Ovary (tissue), 3 donors: ENCODE measurements around the gene ETV4.

Experiments
- POLR2A ChIP-seq: fragments of 450-650 bp; IDR thresholded peaks from one replicate; pipeline ENCODE4 v1.6.1; 2017; ENCODE audit warnings: antibody characterized with exemption, mild to moderate bottlenecking, moderate library complexity
- TF ChIP-seq, protein P1 (sequence below), 3 donors: fragments of 450-650 bp in 2 of 3; fragments of 200-600 bp in 1 of 3; IDR thresholded peaks; one replicate each; pipeline versions ENCODE4 v1.5.1 to v1.8.0; 2016 to 2022; ENCODE audit warnings: antibody characterized with exemption in 3 of 3, mild to moderate bottlenecking in 1 of 3
- donor health status: DM: no; HTN: no; CAD: no.

GRCh38 chr17:43515656-43516055 lies 30.5 kb downstream of the ETV4 start:
- no peak for TF ChIP-seq POLR2A
- TF ChIP-seq, protein P1, sequence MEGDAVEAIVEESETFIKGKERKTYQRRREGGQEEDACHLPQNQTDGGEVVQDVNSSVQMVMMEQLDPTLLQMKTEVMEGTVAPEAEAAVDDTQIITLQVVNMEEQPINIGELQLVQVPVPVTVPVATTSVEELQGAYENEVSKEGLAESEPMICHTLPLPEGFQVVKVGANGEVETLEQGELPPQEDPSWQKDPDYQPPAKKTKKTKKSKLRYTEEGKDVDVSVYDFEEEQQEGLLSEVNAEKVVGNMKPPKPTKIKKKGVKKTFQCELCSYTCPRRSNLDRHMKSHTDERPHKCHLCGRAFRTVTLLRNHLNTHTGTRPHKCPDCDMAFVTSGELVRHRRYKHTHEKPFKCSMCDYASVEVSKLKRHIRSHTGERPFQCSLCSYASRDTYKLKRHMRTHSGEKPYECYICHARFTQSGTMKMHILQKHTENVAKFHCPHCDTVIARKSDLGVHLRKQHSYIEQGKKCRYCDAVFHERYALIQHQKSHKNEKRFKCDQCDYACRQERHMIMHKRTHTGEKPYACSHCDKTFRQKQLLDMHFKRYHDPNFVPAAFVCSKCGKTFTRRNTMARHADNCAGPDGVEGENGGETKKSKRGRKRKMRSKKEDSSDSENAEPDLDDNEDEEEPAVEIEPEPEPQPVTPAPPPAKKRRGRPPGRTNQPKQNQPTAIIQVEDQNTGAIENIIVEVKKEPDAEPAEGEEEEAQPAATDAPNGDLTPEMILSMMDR (IDR thresholded peaks at IDR 0.05) = no peak
